Fibroblast of villous mesenchyme (primary cell): ENCODE data around the gene GMDS. TPM values are rescaled to one million over a fixed set of nuclear protein-coding genes. Genes with fewer than 3 reads are reported as not detected.

Experiments used
- DNase-seq: peaks from one replicate; pipeline ENCODE4 v3.0.0-alpha.2; 2010; ENCODE audit warnings: low read depth
- H3K4me3 ChIP-seq: 2 replicates; pipeline ENCODE4 v1.5.1; 2011; ENCODE audit warnings: low read depth, mild to moderate bottlenecking, low read length
- CTCF ChIP-seq: IDR thresholded peaks from 2 replicates; pipeline ENCODE4 v1.5.1; 2012; ENCODE audit warnings: low read depth, mild to moderate bottlenecking, low read length; ENCODE audit not compliant: insufficient read depth
- total RNA-seq: library from RNA; depleted of rRNA; stranded (reverse); fragments of >200 nt; gene quantifications from 2 replicates; pipeline ENCODE4 v1.2.3, GENCODE V29; 2012

GMDS gene
- total RNA-seq, 1 donor, result 6.5 TPM

- no peak overlapping the region for H3K4me3 ChIP-seq
- DNase-seq, result no peak
- TF ChIP-seq CTCF, result no peak
Measured at GRCh38 chr6:1941534-1941933, 303.9 kb downstream of the GMDS start.

GRCh38 chr6:1940381-1940780 is 305.0 kb downstream of the GMDS start:
- no peak overlapping the region for H3K4me3 ChIP-seq
- TF ChIP-seq CTCF, result no peak
- DNase-seq, result no peak

- no peak for DNase-seq
- H3K4me3 ChIP-seq, result no peak overlapping the region
- TF ChIP-seq CTCF, result no peak
Measured at GRCh38 chr6:1933292-1933691, 312.1 kb downstream of the GMDS start.

- TF ChIP-seq CTCF, result no peak
- no peak for DNase-seq
- no peak overlapping the region for H3K4me3 ChIP-seq
Measured at GRCh38 chr6:1931817-1932216, 313.6 kb downstream of the GMDS start.

DNA sequence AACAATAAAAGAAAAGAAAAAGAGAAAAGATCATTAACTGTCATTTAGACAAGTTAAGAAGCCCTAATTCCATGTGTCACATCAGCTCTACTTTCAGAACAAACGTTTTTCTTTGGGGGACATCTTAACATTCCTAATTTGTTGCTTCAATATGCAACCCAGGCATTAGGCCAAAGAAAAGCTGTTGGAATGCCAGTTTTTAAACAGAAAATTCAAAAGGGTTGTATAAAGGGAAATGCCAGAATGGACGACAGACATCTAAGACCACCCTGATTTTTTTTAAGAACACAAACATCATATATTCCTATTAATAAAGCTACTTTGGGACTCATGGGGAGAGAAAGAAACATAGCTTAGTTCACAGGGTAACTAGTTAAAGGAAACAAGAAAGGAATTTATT is 315.0 kb downstream of the GMDS start:
- no peak overlapping the region for H3K4me3 ChIP-seq
- no peak for TF ChIP-seq CTCF
- no peak for DNase-seq

GRCh38 chr6:1929931-1930330 is 315.5 kb downstream of the GMDS start:
- DNase-seq, result no peak
- no peak overlapping the region for H3K4me3 ChIP-seq
- no peak for TF ChIP-seq CTCF

- DNase-seq, result no peak
- no peak overlapping the region for H3K4me3 ChIP-seq
- TF ChIP-seq CTCF, result no peak
Measured at GRCh38 chr6:1925743-1926430, 319.5 kb downstream of the GMDS start.
